SK-N-MC (cell line): ENCODE results near the gene PLSCR1.

Source experiments
- EZH2 ChIP-seq: fragments of 200-600 bp; sonication (generic); IDR thresholded peaks from one replicate; pipeline ENCODE4 v1.6.1; 2017; ENCODE audit warnings: antibody characterized with exemption
- POLR2AphosphoS5 ChIP-seq: IDR thresholded peaks from 2 replicates; pipeline ENCODE4 v1.6.1; 2012; ENCODE audit warnings: mild to moderate bottlenecking, low read depth, low read length, borderline replicate concordance

GRCh38 chr3:146470425-146470990 lies 73.9 kb downstream of the PLSCR1 start:
- TF ChIP-seq POLR2AphosphoS5 = no peak
- no peak for TF ChIP-seq EZH2
